Measurements from ENCODE around the gene TXNRD1. TPM values are rescaled to one million over a fixed set of nuclear protein-coding genes. Genes with fewer than 3 reads are reported as not detected.

Gene TXNRD1
- total and polyA plus RNA-seq, 12 donors = 53.9 to 487 (median 290) TPM

DNA sequence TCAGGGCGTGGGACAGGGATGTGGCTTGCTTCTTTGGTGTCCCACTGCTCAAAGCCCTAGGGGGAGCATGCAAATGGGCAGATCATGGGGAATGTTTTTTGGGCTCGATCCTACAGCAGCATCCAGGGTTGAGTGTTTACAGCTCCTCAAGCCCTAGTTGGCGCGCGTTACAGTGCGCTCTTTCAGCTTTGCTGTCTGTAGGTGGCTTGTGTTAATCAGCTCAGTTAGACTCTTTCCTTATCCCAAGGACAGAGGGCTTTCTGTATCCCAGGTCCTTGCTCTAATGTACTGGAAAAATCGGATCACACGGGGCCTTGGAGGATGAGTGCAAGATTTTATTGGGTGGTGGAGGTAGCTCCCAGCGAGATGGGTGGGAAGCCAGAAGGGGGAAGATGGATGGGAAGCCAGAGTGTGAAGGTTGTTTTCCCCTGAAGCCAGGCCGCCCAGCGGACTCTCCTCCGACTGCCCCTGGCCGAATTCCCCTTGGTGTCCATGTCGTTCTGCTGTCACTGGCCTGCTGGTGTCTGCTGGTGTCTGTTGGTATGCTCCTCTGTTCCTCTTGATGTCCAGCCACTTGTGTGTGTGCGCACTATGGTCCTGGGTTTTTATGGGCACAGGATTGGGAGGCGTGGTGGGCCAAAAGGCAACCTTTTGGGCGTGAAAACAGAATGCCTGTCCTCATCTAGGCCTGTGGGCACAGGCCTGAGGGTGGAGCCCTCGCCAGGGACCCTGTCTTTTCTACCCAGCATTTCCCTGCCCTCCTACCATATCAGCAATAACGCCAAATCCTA, 10.7 kb upstream of the TXNRD1 start:
- Histone ChIP-seq H3K4me3 (no peak overlapping the region), H3K4me1 (replicated peaks in 1 of 2) (no peaks in the 10 kb centered on the region), H3K27me3 (no peaks in the 10 kb centered on the region), H3K27ac (no peak overlapping the region), H3K36me3 (replicated peaks in 1 of 2) (no peaks in the 10 kb centered on the region), H3K9me3 (replicated peaks in 1 of 3) (peaks cover 0 to 6% (median 0%) of the 10 kb centered on the region in 3 donors)
- 84 to 90% (median 87%) methylated on average over 15 to 19 of the region's 19 CpGs for WGBS, 4 donors
- no peak for TF ChIP-seq POLR2A (IDR thresholded peaks at IDR 0.05)
- TF ChIP-seq, protein P1, sequence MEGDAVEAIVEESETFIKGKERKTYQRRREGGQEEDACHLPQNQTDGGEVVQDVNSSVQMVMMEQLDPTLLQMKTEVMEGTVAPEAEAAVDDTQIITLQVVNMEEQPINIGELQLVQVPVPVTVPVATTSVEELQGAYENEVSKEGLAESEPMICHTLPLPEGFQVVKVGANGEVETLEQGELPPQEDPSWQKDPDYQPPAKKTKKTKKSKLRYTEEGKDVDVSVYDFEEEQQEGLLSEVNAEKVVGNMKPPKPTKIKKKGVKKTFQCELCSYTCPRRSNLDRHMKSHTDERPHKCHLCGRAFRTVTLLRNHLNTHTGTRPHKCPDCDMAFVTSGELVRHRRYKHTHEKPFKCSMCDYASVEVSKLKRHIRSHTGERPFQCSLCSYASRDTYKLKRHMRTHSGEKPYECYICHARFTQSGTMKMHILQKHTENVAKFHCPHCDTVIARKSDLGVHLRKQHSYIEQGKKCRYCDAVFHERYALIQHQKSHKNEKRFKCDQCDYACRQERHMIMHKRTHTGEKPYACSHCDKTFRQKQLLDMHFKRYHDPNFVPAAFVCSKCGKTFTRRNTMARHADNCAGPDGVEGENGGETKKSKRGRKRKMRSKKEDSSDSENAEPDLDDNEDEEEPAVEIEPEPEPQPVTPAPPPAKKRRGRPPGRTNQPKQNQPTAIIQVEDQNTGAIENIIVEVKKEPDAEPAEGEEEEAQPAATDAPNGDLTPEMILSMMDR (IDR thresholded peaks at IDR 0.05) = no peak
- intact Hi-C loops (cut with DNase I) = loop anchor here in 1 of 2 donors (5.0 to 10.0 kb wide), 2 partner anchors 152 to 860 kb away; no protein-coding TSS in a partner anchor
- no peak for DNase-seq

DNA sequence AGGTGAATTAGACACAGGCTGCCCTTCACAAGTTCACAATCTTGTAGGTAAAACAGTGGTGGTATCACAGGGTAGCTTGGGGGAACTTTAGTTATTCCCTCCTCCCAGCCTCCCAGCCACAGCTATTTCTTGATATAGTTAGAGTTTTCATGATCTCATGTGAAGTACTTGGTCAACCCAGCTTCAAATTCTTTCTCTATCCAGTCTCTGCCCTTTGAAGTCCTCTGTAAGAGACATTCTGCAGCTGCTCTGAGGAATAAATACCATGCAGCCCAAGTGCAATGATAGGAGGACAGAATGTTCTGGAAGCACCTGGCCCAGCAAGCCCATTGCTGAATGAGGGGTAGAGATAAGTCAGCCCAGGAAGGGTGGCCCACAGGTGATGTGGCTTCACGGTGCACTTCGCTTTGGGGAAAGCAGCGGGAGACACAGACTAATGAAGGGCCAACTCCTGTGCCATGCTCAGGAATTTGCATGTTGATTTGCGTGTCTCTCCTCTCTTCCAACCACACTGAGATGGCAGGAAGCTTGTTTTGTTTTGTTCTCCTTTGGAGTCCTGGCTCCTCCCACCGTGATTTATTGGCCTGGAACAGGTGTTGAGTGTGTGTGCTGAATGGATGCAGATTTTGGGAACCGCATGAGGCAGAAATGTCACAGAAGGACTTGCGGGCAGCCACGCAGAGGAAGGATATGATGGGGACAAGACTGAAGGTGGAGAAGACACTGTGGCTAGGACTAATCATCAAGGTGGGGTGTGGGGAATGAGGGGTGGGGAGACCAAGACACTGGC, 8.0 kb upstream of the TXNRD1 start:
- no peak overlapping the region for H3K4me3 ChIP-seq
- H3K27ac ChIP-seq = no peak overlapping the region
- no peaks in the 10 kb centered on the region for H3K27me3 ChIP-seq
- WGBS, 4 donors = 88 to 93% (median 89%) methylated on average over 4 to 8 of the region's 8 CpGs
- TF ChIP-seq POLR2A (IDR thresholded peaks at IDR 0.05) = no peak
- TF ChIP-seq, protein P1 (IDR thresholded peaks at IDR 0.05) = no peak
- H3K36me3 ChIP-seq (replicated peaks in 1 of 2) = no peaks in the 10 kb centered on the region
- no peak for DNase-seq
- no peaks in the 10 kb centered on the region for H3K9me3 ChIP-seq (replicated peaks in 1 of 3)
- no peaks in the 10 kb centered on the region for H3K4me1 ChIP-seq (replicated peaks in 1 of 2)
- intact Hi-C loops (cut with DNase I) = loop anchor here in 1 of 2 donors (10.0 kb wide), 1 partner anchor 857 kb away; no protein-coding TSS in a partner anchor

DNA sequence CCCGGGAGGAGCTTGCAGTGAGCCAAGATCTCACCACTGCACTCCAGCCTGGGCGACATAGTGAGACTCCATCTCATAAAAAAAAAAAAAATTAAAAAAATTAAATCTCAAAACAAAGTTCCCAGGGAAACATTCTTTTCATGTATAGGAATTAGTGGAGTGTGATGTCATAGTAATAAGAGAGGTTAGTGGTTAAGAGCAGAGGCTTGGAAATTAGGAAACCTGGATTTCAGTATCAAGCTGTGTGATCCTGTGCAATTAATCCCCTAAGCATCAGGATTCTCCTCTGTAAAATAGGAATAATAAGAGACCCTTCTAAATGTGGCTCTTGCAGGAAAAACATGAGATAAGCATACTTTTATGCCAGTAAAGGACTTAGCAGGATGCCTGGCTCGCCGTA, 3.1 kb upstream of the TXNRD1 start:
- Histone ChIP-seq H3K4me1 (replicated peaks in 1 of 2) (peaks cover 9 to 13% of the 10 kb centered on the region in 2 donors), H3K27ac (no peak overlapping the region), H3K27me3 (no peaks in the 10 kb centered on the region), H3K36me3 (replicated peaks in 1 of 2) (no peaks in the 10 kb centered on the region), H3K9me3 (replicated peaks in 1 of 3) (no peaks in the 10 kb centered on the region), H3K4me3 (no peak overlapping the region)
- DNase-seq = no peak
- WGBS, 4 donors = 93 to 98% (median 96%) methylated on average over 4 of the region's 4 CpGs
- no peak for TF ChIP-seq POLR2A (IDR thresholded peaks at IDR 0.05)
- TF ChIP-seq, protein P1 (IDR thresholded peaks at IDR 0.05) = no peak
- intact Hi-C loops (cut with DNase I) = no loop called here

DNA sequence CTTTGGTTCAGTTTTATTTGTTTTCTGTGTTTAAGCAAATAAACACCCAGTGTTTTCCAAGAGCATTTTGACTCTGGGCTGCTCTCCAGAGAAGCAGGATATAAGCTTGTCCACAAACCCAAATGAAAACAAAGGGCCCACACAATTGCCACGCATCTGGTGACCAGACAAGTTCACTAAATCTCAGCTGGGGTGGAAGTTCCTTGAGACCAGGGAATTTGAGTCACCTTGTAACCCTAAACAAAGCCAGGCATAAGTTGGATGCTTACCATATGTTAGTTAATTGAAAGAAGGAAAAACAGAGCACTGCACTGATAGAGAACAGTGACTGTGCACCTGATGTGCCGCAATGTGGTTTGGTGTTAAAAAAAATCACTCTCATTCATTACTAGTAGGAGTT, 1.6 kb upstream of the TXNRD1 start:
- DNase-seq = no peak
- TF ChIP-seq POLR2A (IDR thresholded peaks at IDR 0.05) = no peak
- TF ChIP-seq, protein P1 (IDR thresholded peaks at IDR 0.05) = no peak
- no peak overlapping the region for H3K27ac ChIP-seq
- H3K9me3 ChIP-seq (replicated peaks in 1 of 3) = no peaks in the 10 kb centered on the region
- 77 to 88% (median 83%) methylated on average over 2 of the region's 2 CpGs for WGBS, 4 donors
- H3K4me1 ChIP-seq (replicated peaks in 1 of 2) = peaks cover 16 to 18% of the 10 kb centered on the region in 2 donors
- intact Hi-C loops (cut with DNase I) = no loop called here
- H3K36me3 ChIP-seq (replicated peaks in 1 of 2) = no peaks in the 10 kb centered on the region
- H3K4me3 ChIP-seq = no peak overlapping the region
- no peaks in the 10 kb centered on the region for H3K27me3 ChIP-seq
